ENCODE results near the gene RNU11.

- TF ChIP-seq CEBPB (IDR thresholded peaks at IDR 0.05) (no peak), TAF1 (IDR thresholded peaks at IDR 0.05; ENCODE audit: low read depth) (no peak)
Measured at GRCh38 chr1:28671254-28671780, 22.9 kb downstream of the RNU11 start.

Data from Ishikawa (cell line).